UCSD-AML1 (cell line): ENCODE measurements around the gene MARK3.

Experiments
- DNase-seq: peaks from one replicate; lab custom pipeline; 2025; ENCODE audit not compliant: unreplicated experiment; lab: John Stamatoyannopoulos, UW

Gene MARK3

DNA sequence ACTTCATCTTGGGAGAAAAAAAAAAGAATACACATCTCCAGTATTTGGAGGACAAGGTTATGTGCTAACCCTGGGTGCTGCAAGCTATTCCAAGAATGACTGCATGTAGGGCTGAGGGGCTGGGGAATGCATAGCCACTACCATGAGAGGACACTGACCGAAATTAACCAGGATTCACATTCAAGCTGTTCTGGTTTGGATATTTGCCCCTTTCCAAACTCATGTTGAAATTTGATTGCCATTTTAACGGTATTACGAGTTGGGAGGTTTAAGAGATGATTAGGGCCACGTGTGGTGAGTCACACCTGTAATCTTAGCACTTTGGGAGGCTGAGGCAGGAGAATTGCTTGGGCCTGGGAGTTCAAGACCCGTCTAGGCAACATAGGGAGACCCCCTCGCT is 18.5 kb upstream of the MARK3 start:
- no peak for DNase-seq

DNA sequence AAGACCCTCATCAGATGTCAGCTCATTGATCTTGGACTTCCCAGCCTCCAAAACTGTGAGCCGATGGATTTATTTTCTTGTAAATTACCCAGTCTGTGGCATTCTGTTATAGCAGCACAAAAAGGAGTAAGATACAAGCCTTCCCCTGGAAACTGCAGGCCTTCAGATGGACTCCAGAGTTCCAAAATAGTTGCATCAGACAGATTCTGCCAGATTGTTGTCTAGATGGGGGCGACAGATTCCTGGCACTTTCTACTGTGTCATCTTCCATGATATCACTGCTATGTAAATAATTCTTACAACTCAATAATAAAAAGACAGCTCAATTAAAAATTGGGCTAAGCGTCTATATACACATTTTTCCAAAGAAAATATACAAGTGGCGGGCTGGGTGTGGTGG is 17.2 kb upstream of the MARK3 start:
- no peak for DNase-seq

DNA sequence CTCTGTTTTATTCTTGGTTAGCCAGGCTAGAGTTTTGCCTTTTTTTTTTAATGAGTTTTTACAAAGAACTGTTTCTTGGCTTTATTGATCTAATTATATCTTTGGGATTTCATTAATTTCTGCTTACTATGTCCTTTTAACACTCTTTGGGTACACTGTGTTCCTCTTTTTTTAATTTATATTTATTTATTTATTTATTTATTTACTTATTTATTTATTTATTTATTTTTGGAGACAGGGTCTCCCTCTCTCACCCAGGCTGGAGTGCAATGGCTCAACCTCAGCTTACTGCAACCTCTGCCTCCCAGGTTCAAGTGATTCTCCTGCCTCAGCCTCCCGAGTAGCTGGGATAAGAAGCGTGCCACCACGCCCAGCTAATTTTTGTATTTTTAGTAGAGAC is 15.1 kb upstream of the MARK3 start:
- DNase-seq = no peak

DNA sequence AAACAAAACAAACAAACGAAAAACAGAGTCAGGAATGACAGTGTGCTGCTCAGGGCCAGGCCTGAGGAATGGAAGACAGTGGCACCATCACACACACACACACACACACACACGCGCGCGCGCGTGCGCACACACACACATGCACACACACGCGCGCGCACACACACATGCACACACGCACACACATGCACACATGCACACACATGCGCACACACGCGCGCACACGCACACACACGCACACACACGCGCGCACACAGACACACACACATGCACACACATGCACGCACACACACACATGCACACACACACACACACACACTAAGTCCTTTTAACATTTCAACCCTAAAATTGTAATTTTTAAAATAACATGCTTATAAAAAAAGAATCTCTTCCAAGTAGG is 13.2 kb upstream of the MARK3 start:
- DNase-seq = no peak

DNA sequence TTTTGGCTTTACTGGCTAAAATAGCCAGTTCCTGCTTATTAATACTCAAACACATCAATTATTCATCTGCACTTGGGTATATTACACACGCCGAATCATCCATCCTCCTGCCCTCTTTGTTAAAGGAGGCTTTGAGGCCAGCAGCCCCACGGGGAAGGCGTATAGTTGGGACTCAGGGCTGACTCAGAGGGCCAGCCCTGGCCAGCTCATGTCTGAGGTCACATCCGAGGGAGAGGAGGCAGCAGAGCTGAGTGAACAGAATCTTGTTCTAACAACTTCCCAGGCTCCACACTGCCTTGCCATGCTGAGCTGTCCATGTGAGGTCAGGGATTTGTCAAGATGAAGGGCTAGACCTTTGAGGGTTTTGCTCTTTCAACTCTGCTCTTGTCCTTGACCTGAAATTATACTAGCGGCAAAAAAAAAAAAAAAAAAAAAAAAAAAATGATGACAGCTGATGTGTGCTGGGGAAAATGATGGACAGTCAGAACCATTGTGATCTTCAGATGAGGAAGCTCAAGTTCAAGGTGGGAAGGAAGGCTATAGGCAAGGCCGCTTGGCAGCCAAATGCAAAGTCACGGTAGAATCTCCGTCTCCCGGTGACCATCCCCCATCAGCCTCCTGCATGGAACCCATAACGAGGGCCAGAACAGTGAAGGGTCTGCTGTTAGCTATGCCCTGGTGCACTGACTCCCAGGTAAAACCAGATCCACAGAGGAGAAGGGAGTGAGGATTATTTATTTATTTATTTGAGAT is 12.5 kb upstream of the MARK3 start:
- peak; percentile 49 for DNase-seq

DNA sequence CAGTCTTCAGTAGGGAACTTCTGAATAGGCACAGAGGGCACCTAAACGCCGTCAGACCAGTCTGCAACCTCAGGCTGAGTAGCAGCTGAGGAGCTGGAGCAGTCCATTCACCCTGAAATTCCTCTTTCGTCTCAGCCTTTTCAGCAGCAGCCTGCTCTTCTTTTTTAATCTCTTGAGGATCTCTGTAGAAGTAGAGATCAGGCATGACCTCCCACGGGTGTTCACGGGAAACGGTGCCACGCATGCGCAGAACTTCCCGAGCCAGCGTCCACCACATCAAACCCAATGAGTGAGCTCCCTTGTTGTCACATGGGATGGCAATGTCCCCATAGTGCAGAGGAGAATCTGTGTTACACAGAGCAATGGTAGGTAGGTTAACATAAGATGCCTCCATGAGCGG is 11.1 kb upstream of the MARK3 start:
- DNase-seq = no peak

DNA sequence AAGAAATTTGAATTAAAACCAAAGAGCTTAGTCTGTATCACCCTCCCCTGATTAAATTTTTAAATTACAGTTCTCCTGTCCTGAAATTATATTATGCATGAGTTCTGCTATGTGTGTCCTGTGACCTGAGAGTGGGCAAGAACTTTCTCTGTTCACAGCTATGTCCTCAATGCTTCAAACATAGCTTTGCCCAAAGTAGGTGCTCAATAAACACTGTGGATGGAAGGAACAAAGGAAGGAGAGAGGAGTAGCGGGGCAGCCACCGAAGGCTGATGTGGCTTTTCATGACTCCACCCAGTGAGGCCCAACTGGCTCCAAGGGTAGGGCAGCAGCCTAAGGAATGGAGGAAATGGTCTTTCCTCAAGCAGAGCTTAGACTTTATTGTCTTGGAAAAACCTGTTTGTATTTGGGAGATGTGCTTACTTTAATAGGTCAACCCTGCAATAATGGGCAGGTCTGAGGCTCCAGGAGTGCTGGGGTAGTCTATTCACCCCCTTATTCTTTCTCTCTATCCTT is 7.6 kb upstream of the MARK3 start:
- DNase-seq = no peak

DNA sequence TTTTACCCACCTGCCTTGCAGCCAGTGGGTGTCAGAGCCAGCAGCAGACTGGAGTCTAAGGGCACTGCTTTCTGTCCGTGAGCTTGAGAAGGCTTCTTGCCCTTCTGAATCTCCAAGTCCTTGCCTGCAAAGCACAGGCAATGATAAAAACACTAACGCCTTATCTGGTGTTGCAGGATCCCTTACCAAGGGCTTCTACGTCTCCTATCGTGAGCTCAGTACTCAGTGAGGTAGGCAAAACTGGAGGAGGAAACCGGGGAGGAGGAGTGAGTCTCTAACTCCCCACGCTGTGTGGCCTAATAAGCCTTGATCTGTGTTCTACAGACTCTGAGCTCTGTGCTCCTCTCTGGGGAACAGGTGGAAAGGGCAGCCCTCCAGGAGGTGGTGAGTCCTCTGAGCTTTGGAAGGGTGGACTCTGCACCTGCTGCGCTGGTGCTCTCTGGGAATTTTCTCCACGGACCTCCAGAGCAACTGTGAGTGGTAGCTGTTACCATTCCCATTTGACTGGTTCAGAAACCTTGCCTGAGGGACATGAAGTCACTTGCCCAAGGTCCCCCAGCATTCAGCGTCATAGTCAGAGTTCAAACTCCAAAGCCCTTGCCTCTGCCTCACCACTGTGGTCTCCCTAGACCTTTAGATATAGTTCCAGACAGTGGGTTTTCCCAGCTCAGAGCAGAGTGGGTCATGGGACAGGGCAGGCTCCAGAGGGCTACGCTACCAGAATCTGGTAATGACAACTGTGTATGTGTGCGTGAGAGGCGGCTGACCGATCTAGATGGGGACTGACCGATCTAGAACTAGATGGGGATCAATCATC is 7.0 kb upstream of the MARK3 start:
- no peak for DNase-seq

DNA sequence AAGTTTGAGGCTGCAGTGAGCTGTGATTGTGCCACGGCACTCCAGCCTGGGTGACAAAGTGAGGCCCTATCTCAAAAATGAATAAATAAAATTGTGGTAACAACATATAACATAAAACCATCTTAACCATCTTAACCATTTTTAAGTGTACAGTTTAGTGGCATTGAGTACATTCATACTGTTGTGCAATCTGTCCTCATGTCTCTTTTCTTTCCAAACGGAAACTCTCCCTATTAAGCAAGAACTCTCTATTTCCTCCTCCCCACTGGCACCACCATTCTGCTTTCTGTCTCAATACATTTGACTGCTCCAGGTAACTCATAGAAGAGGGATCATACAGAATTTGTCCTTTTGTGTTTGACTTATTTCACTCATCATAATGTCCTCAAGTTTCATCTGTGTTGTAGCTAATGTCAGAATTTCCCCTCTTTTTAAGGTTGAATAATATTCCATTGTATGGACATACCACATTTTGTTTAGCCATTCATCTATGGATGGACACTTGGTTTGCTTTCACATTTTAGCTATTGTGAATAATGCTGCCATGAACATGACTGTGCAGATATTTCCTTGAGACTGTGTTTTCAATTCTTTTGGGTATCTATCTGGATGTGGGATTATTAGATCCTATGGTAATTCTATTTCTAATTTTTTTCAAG is 4.4 kb upstream of the MARK3 start:
- no peak for DNase-seq

DNA sequence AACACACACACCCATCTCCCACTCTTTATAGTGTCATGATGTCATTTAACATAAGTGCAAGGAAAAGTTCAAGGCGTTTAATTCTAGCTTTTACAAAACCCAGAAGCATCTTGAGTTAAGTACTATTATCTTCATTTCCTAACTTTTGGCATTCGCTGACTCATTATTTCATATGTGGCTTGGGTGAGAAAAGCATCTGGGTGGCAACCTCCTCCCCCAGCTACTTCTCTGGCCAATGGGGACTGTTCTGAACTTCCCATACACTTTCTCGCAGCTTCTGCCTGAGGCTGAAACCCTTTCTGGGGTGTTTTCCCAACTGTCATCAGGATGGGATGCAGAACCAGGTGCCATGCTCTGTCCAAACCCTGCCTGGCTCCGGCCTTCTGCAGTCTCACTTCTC is 2.8 kb upstream of the MARK3 start:
- no peak for DNase-seq

DNA sequence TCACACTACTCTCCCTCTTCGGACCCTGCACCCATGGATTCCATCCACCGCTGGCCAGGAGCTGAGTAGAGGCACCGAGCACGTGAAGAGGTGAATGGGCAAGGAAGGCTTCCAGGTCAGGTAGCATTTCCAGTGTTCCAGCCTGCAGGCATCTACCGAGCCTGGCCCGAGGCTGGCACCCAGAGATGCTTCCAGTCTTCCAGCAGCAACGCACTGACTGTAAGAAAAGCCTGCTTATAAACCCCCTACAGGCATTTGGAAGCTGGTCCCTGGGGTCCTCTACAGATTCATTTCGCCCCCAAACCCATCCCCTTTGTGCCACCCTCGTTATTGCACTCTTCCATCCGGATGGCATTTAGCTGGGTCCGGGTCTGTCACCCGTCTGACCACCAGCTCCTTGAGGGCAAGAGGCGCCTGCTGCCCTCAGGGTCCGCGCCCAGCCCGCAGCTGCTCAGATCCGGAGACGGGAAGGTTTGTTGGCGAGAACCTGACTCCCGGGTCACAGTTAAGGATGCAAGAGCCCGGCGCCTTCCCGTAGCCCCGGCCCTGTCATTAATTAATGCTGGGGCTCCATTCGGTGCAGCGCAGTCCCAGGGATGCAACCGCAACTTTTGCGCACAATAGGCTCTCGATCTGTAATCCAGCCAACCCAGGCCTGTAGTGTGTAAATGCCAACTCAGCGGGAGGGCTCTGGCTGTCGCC is 614 bp upstream of the MARK3 start:
- no peak for DNase-seq

DNA sequence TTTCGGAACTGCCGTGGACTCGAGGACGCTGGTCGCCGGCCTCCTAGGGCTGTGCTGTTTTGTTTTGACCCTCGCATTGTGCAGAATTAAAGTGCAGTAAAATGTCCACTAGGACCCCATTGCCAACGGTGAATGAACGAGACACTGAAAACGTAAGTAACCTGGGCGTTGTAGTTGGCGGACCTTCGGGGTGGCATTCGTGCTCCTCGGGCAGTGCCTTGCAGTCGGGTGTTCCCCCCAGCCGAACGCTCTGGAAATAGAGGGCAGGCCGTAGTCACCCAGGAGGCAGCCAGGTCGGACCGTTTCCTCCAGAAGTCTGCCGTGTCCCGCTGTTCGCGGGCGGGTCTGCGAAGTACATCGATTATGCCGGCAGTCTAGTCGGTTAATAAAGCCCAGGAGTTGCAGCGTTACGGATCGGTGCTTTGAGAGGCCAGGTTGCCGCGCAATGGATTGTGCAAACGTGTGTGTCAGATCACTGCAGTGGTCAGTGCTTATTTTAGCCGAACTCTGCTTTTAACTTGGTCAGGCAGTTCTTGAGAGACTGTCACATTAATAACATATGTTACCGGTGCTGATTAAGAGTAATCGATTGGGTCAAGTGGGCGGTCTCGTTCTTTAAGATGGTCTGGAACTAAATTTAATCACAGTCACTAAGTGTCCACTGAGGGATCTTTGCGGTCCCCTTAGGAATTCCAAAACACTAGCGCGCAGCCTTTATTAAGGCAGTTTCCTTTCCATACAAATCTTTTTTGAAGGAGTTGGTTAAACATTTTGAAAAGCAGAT is 906 bp downstream of the MARK3 start:
- no peak for DNase-seq

DNA sequence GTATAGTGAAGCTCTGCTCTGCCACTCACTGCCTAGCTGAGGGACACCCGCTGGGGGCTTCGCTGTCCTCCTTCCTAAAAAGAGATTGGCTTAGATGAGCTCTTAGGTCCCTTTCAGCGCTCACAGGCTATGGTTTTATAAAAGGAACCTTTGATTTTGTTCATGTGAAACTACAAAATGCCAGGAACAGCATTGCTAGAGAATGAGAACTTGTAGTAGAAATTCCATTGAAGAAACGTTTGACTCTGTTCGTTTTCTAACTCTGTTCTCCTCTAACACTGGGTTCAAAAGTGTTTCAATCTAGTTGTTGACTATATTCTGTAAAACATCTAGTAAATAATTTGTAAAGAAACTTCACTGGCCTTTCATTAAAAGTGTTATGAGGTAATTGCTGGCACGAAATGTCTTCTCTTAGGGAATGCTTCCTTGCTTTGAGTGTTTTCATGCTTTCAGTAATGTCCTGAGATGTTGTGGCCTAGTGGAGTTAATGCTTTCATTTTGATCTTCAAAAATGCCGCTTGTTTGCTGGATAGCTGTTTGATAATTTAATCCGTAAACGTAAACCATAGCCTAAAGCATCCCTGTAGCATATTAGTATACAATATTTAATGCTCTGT is 1.6 kb downstream of the MARK3 start:
- no peak for DNase-seq

DNA sequence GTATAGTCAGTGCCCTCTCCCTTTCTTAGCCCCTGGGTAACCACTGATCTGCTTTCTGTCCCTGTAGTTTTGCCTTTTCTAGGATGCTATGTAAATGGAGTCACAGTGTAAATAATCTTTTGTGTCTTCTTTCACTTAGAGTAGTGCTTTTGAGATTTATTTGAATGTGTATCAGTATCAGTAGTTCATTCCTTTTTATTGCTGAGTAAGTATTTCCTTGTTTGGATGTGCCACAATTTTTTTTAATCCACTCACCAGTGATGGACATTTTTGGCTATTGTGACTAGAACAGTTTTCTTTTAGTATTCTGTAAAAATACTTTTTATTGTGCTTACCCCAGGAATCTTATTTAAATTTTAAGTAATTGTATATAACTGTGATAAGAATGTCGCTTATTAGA is 3.4 kb downstream of the MARK3 start:
- DNase-seq = no peak

DNA sequence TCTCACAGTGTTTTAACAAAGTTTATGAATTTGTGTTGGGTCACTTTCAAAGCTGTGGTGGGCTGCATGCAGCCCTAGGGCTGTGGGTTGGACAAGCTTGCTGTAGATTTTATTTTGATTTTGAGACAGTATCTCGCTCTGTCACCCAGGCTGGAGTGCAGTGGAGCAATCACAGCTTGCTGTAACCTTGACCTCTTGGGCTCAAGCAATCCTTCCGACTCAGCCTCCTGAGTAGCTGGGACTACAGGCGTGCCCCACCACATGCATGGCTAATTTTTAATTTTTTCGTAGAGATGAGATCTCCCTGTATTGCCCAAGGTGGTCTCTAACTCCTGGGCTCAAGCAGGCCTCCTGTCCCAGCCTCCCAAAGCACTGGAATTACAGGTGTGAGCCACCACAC is 5.4 kb downstream of the MARK3 start:
- DNase-seq = no peak

DNA sequence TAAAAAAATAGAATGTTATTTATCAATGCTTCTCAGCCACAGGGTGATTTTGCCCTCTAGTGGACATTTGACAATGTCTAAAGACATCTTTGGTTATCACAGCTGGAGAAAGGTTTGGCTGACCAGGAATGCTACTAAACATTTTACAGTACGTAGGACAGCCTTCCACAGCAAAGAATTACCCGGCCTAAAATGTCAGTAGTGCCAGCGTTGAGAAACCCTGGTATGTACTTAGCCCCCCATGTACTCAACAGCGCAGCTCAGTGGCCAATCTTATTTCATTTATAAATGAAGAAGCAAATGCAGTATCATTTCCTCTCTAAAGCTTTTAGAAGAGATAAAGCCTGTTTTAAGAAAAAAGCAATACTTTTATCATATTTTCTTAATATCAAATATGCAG is 5.8 kb downstream of the MARK3 start:
- no peak for DNase-seq

DNA sequence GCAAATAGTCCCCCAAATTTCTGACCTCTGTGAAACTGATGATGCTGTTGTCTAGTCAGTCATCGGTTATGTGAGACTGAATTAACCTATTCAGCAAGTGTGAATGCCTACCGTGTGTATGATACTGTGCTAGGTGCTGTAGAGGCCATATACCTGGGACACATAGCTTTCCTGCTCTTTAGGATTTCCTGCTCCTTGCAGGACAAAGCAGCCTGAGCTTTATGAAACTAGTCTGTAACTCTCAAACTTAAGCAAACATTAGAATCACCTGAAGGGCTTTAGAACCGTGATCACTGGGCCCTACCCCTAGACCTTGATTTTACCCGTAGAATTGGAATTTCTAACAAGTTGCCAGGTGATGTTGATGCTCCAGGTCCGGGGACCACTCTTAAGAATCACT is 6.9 kb downstream of the MARK3 start:
- no peak for DNase-seq

DNA sequence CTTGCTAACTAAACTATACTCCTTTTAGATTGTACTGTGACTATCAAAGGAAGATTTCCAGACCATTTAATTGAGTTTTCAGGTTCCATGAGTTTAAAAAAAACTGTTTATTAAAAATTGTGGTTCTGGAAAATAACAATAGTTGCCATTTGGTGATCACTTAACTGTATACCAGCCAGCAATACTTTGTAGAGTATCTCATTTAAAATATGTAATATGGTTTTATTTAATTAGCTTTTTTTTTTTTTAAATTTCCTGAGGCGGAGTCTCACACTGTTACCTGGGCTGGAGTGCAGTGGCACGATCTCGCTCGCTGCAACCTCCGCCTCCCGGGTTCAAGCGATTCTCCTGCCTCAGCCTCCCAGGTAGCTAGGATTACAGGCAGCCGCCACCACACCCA is 7.4 kb downstream of the MARK3 start:
- DNase-seq = no peak

DNA sequence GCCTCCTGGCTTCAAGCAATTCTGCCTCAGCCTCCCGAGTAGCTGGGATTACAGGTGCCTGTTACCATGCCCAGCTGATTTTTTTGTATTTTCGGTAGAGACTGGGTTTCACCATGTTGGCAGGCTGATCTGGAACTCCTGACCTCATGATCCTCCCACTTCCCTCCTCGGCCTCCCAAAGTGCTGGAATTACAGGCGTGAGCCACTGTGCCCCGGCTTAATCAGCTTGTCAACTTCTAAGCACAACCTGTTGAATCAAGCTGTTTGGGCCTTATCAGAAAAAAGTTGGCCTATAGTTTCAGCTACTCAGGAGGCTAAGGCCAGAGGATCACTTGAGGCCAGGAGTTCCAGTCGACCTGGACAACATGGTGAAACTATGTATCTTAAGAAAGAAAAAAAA is 7.9 kb downstream of the MARK3 start:
- no peak for DNase-seq
